Spleen (tissue), 11 donors: Measurements from ENCODE around the gene FRMD4B. TPM values are rescaled to one million over a fixed set of nuclear protein-coding genes. Genes with fewer than 3 reads are reported as not detected.

Experiments
- DNase-seq: peaks from one replicate; pipeline ENCODE4 v3.0.0-alpha.2; 2020
- H3K27ac ChIP-seq, 8 donors: fragments of 200-600 bp; sonication (generic) in 7 of 8; 1 replicate in 4 of 8; 2 replicates in 4 of 8; pipeline versions ENCODE4 v1.5.0 to v1.8.0; 2016 to 2021; ENCODE audit warnings: inconsistent platforms in 4 of 8, mild to moderate bottlenecking in 4 of 8, moderate library complexity in 1 of 8
- H3K27me3 ChIP-seq, 7 donors: fragments of 200-600 bp; sonication (generic) in 6 of 7; replicated peaks in 1 of 7; 1 replicate in 4 of 7; 2 replicates in 3 of 7; pipeline versions ENCODE4 v1.5.0 to v1.8.0; 2016 to 2021; ENCODE audit warnings: inconsistent platforms in 3 of 7, mild to moderate bottlenecking in 1 of 7
- H3K36me3 ChIP-seq, 6 donors: fragments of 200-600 bp; sonication (generic) in 5 of 6; 1 replicate in 4 of 6; 2 replicates in 2 of 6; pipeline versions ENCODE4 v1.5.0 to v1.8.0; 2016 to 2021; ENCODE audit warnings: inconsistent platforms in 2 of 6
- H3K4me1 ChIP-seq, 6 donors: fragments of 200-600 bp; sonication (generic) in 5 of 6; 1 replicate in 3 of 6; 2 replicates in 3 of 6; pipeline versions ENCODE4 v1.5.0 to v1.8.0; 2016 to 2021; ENCODE audit warnings: inconsistent platforms in 3 of 6
- H3K4me3 ChIP-seq, 8 donors: fragments of 200-600 bp; sonication (generic) in 7 of 8; 1 replicate in 4 of 8; 2 replicates in 4 of 8; pipeline versions ENCODE4 v1.5.0 to v1.8.0; 2016 to 2021; ENCODE audit warnings: inconsistent platforms in 4 of 8, mild to moderate bottlenecking in 4 of 8, moderate library complexity in 2 of 8
- H3K9me3 ChIP-seq, 8 donors: fragments of 200-600 bp; sonication (generic) in 7 of 8; 1 replicate in 4 of 8; 2 replicates in 4 of 8; pipeline versions ENCODE4 v1.5.0 to v1.8.0; 2016 to 2021; ENCODE audit warnings: inconsistent platforms in 4 of 8
- CTCF ChIP-seq, 11 experiments: fragments of 200-600 bp in 7 of 11; fragments of 450-650 bp in 4 of 11; sonication (generic) in 4 of 11; IDR thresholded peaks in 8 of 11; conservative IDR thresholded peaks in 3 of 11; 1 replicate in 7 of 11; 2 replicates in 4 of 11; pipeline versions ENCODE4 v1.4.0 to v1.8.0; 2016 to 2021; ENCODE audit warnings: antibody characterized with exemption in 11 of 11, inconsistent platforms in 4 of 11, mild to moderate bottlenecking in 1 of 11
- POLR2A ChIP-seq, 3 donors: fragments of 450-650 bp; IDR thresholded peaks; one replicate each; pipeline ENCODE4 v1.5.1; 2017; ENCODE audit warnings: antibody characterized with exemption in 3 of 3, mild to moderate bottlenecking in 1 of 3
- POLR2AphosphoS5 ChIP-seq, 3 donors: sonication (generic); formaldehyde crosslinking; IDR thresholded peaks; one replicate each; pipeline ENCODE4 v1.5.1; 2017; ENCODE audit warnings: antibody characterized with exemption in 3 of 3
- WGBS, 5 donors: extraction: QIAGEN DNeasy Blood & Tissue Kit in 3 of 5; methylation state at CpG; one replicate each; pipeline versions ENCODE4 v1.1.5 to v1.1.7; 2013 to 2018; 5-methylcytosine and 5-hydroxymethylcytosine counted together
- intact Hi-C: fragments of 100-400 bp; cut with DNase I; formaldehyde crosslinking; loops from one replicate; pipeline ENCODE4 v1.15.0; 2023; ENCODE audit warnings: low total_unique reads
- polyA plus RNA-seq, 3 donors: library from polyadenylated mRNA; stranded (reverse); fragments of 200-250 nt; gene quantifications; one replicate each; pipeline ENCODE4 v1.2.1, GENCODE V29; 2013
- total RNA-seq, 7 donors: library from RNA; depleted of rRNA in 3 of 7; stranded (reverse); fragments of >200 nt in 3 of 7; fragmentation: NEBNext Ultra II Directional in 4 of 7; extraction: Animal tissue kit (Norgen Biotek cat#: 25700) in 4 of 7; gene quantifications; one replicate each; pipeline versions ENCODE4 v1.1.0 to v1.2.1, GENCODE V29; 2016 to 2021
- donor health status: healthy with polysubstance abuse.
- donor health status: DM: no; HTN: no; CAD: no; lungs with moderate emphysema.
- donor health status: DM: no; HTN: no; CAD: no.
- donor health status: Bipolar disorder and iron deficiency.
- donor health status: healthy.
- donor health status: DM: no; HTN: no; CAD: no.
- donor health status: DM: yes; HTN: yes; CAD: no.

Gene FRMD4B
- total and polyA plus RNA-seq, 10 donors = 8.1 to 143 (median 112) TPM

GRCh38 chr3:69210068-69210730, 175.7 kb downstream of the FRMD4B start:
- Histone ChIP-seq H3K9me3 (no peaks in the 10 kb centered on the region), H3K27ac (no peak overlapping the region), H3K4me3 (no peak overlapping the region), H3K36me3 (peaks cover 0 to 48% (median 2%) of the 10 kb centered on the region in 6 donors), H3K4me1 (peaks cover 0 to 34% (median 5%) of the 10 kb centered on the region in 6 donors), H3K27me3 (no peaks in the 10 kb centered on the region)
- WGBS, 5 donors = 86 to 89% (median 88%) methylated on average over 5 of the region's 5 CpGs
- no peak for TF ChIP-seq POLR2A (IDR thresholded peaks at IDR 0.05)
- TF ChIP-seq CTCF (IDR thresholded peaks at IDR 0.05 in 8 of 11, conservative IDR thresholded peaks at IDR 0.05 in 3 of 11) = no peak
- TF ChIP-seq POLR2AphosphoS5 (IDR thresholded peaks at IDR 0.05) = no peak
- DNase-seq = no peak
- intact Hi-C loops = no loop called here

DNA sequence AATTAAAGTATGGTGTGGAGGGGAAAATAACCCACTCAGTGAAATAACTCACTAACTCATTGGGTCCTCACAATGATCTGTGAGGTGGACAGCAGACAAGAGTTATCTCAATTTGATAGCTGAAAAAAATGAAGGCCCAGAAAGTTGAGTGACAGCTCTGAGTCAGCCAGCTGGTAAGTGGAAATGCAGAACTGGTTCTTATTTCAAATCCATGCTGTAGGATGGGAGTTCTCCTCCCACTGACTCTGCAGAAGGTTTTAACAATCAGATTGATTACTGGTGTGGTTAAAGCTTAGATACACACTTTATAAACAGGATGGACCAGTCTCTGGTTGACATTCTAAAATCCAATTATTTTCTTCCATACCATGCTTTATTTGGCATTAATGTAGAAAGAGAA, 176.5 kb downstream of the FRMD4B start:
- Histone ChIP-seq H3K36me3 (peaks cover 0 to 42% (median 1%) of the 10 kb centered on the region in 6 donors), H3K4me3 (no peak overlapping the region), H3K27ac (peak overlapping the region in 2 of 8 donors; percentile 24 to 45), H3K4me1 (peaks cover 0 to 34% (median 5%) of the 10 kb centered on the region in 6 donors), H3K27me3 (no peaks in the 10 kb centered on the region), H3K9me3 (no peaks in the 10 kb centered on the region)
- intact Hi-C loops = no loop called here
- no peak for DNase-seq
- no peak for TF ChIP-seq POLR2AphosphoS5 (IDR thresholded peaks at IDR 0.05)

DNA sequence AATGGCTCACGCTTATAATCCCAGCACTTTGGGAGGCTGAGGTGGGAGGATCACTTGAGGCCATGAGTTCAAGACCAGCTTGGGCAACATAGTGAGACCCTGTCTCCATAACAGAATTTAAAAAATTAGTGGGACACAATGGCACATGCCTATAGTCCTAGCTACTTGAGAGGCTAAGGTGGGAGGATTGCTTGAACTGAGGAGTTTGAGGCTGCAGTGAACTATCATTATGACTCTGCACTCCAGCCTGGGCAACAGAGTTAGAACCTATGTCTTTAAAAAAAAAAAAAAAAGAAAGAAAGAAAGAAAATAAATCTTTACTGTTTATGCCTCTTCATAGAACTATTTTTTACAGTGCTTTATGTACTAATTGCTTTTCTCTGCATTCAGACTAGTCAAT, 178.9 kb downstream of the FRMD4B start:
- H3K4me1 ChIP-seq = peaks cover 0 to 18% (median 5%) of the 10 kb centered on the region in 6 donors
- no peak for DNase-seq
- H3K4me3 ChIP-seq = peak overlapping the region in 1 of 8 donors; percentile 8
- H3K27me3 ChIP-seq = no peaks in the 10 kb centered on the region
- H3K9me3 ChIP-seq = no peaks in the 10 kb centered on the region
- TF ChIP-seq POLR2A (IDR thresholded peaks at IDR 0.05) = no peak
- no peak for TF ChIP-seq POLR2AphosphoS5 (IDR thresholded peaks at IDR 0.05)
- TF ChIP-seq CTCF (IDR thresholded peaks at IDR 0.05 in 8 of 11, conservative IDR thresholded peaks at IDR 0.05 in 3 of 11) = no peak
- H3K27ac ChIP-seq = peak overlapping the region in 6 of 8 donors; percentile 47 to 88 (median 79)
- intact Hi-C loops = no loop called here
- 95 to 100% (median 100%) methylated on average over 1 of the region's 1 CpG for WGBS, 5 donors
- H3K36me3 ChIP-seq = peaks cover 0 to 36% (median 0%) of the 10 kb centered on the region in 6 donors

GRCh38 chr3:69205385-69205784, 180.5 kb downstream of the FRMD4B start:
- no peaks in the 10 kb centered on the region for H3K27me3 ChIP-seq
- TF ChIP-seq POLR2A (IDR thresholded peaks at IDR 0.05) (no peak), POLR2AphosphoS5 (IDR thresholded peaks at IDR 0.05) (no peak), CTCF (IDR thresholded peaks at IDR 0.05 in 8 of 11, conservative IDR thresholded peaks at IDR 0.05 in 3 of 11) (no peak)
- no peaks in the 10 kb centered on the region for H3K9me3 ChIP-seq
- DNase-seq = no peak
- no peak overlapping the region for H3K4me3 ChIP-seq
- H3K4me1 ChIP-seq = peaks cover 0 to 22% (median 11%) of the 10 kb centered on the region in 6 donors
- H3K36me3 ChIP-seq = peaks cover 0 to 30% (median 0%) of the 10 kb centered on the region in 6 donors
- WGBS, 5 donors = 90 to 100% (median 96%) methylated on average over 1 of the region's 1 CpG
- H3K27ac ChIP-seq = peak overlapping the region in 3 of 8 donors; percentile 81 to 88 (median 86)
- intact Hi-C loops = no loop called here
